Inflammatory macrophage (primary cell): Measurements from ENCODE around the gene C17orf100.
"Not testable (repeated sequence)": the region's sequence is repeated elsewhere in the genome, so short reads cannot be mapped to it uniquely, and the experiment has no call there.

ENCODE experiments used
- DNase-seq, 2 donors: peaks; one replicate each; pipeline ENCODE4 v3.0.0-alpha.2; 2020 to 2022

The C17orf100 gene

GRCh38 chr17:6669479-6670212 lies 18.1 kb downstream of the C17orf100 start:
- DNase-seq = no peak

- DNase-seq = no peak
Observed at GRCh38 chr17:6670571-6670970, 19.0 kb downstream of the C17orf100 start.

- DNase-seq = no peak
Observed at GRCh38 chr17:6670999-6671398, 19.4 kb downstream of the C17orf100 start.

GRCh38 chr17:6671431-6671830 lies 19.9 kb downstream of the C17orf100 start:
- DNase-seq = no peak

- DNase-seq = no peak
Observed at GRCh38 chr17:6674586-6674985, 23.0 kb downstream of the C17orf100 start.

GRCh38 chr17:6675201-6675825 lies 23.8 kb downstream of the C17orf100 start:
- no peak for DNase-seq

- DNase-seq = no peak
Observed at GRCh38 chr17:6676802-6677157, 25.2 kb downstream of the C17orf100 start.

- DNase-seq = no peak
Observed at GRCh38 chr17:6677158-6677831, 25.7 kb downstream of the C17orf100 start.

- DNase-seq = no peak
Observed at GRCh38 chr17:6677946-6678345, 26.4 kb downstream of the C17orf100 start.

GRCh38 chr17:6679241-6679640 lies 27.7 kb downstream of the C17orf100 start:
- DNase-seq = no peak

- DNase-seq = no peak
Observed at GRCh38 chr17:6681176-6681575, 29.6 kb downstream of the C17orf100 start.

GRCh38 chr17:6681671-6682070 lies 30.1 kb downstream of the C17orf100 start:
- no peak for DNase-seq

GRCh38 chr17:6682339-6682738 lies 30.8 kb downstream of the C17orf100 start:
- DNase-seq = no peak

- DNase-seq = no peak
Observed at GRCh38 chr17:6683081-6683684, 31.6 kb downstream of the C17orf100 start.

GRCh38 chr17:6683730-6684459 lies 32.3 kb downstream of the C17orf100 start:
- DNase-seq = no peak

GRCh38 chr17:6684460-6684783 lies 32.9 kb downstream of the C17orf100 start:
- DNase-seq = no peak

- DNase-seq = no peak
Observed at GRCh38 chr17:6684881-6685767, 33.6 kb downstream of the C17orf100 start.

- DNase-seq = no peak
Observed at GRCh38 chr17:6686026-6686425, 34.5 kb downstream of the C17orf100 start.

- no peak for DNase-seq
Observed at GRCh38 chr17:6688944-6689343, 37.4 kb downstream of the C17orf100 start.

GRCh38 chr17:6690641-6691040 lies 39.1 kb downstream of the C17orf100 start:
- DNase-seq = no peak

GRCh38 chr17:6691546-6691945 lies 40.0 kb downstream of the C17orf100 start:
- no peak for DNase-seq

- DNase-seq = not testable (repeated sequence)
Observed at GRCh38 chr17:6691958-6692357, 40.4 kb downstream of the C17orf100 start.
